GM12865 (cell line): ENCODE results near the gene NUP54.
A peak's percentile ranks its signal among the peaks of the same experiment; 100 is the strongest.

ENCODE experiments used
- DNase-seq: peaks from one replicate; pipeline ENCODE4 v3.0.0; 2010; ENCODE audit warnings: low read depth
- H3K4me3 ChIP-seq: 2 replicates; pipeline ENCODE4 v1.5.1; 2011; ENCODE audit warnings: mild to moderate bottlenecking, low read depth, low read length, control low read depth
- CTCF ChIP-seq: IDR thresholded peaks from 2 replicates; pipeline ENCODE4 v1.5.1; 2011; ENCODE audit warnings: low read length, control low read depth, low read depth, inconsistent platforms; ENCODE audit not compliant: insufficient read depth; ENCODE audit errors: missing control alignments

The NUP54 gene

GRCh38 chr4:76188557-76188956 lies 40.4 kb upstream of the NUP54 start:
- no peak overlapping the region for H3K4me3 ChIP-seq
- no peak for TF ChIP-seq CTCF
- no peak for DNase-seq

GRCh38 chr4:76188149-76188548 lies 40.0 kb upstream of the NUP54 start:
- H3K4me3 ChIP-seq: no peak overlapping the region
- TF ChIP-seq CTCF: no peak
- no peak for DNase-seq

- H3K4me3 ChIP-seq: no peak overlapping the region
- no peak for TF ChIP-seq CTCF
- no peak for DNase-seq
Observed at GRCh38 chr4:76187152-76187551, 39.0 kb upstream of the NUP54 start.

GRCh38 chr4:76182463-76182862 lies 34.3 kb upstream of the NUP54 start:
- no peak for DNase-seq
- H3K4me3 ChIP-seq: no peak overlapping the region
- no peak for TF ChIP-seq CTCF

- TF ChIP-seq CTCF: peak; percentile 85
- no peak overlapping the region for H3K4me3 ChIP-seq
- peak; percentile 92 for DNase-seq
Observed at GRCh38 chr4:76179398-76180318, 31.5 kb upstream of the NUP54 start.

GRCh38 chr4:76178296-76178695 lies 30.1 kb upstream of the NUP54 start:
- TF ChIP-seq CTCF: no peak
- H3K4me3 ChIP-seq: no peak overlapping the region
- no peak for DNase-seq

GRCh38 chr4:76177709-76178108 lies 29.5 kb upstream of the NUP54 start:
- no peak for DNase-seq
- no peak overlapping the region for H3K4me3 ChIP-seq
- no peak for TF ChIP-seq CTCF
